ENCODE results near the gene MYH16. TPM values are rescaled to one million over a fixed set of nuclear protein-coding genes. Genes with fewer than 3 reads are reported as not detected.

MYH16 gene
- total and polyA plus RNA-seq, 4 donors: not detected

DNA sequence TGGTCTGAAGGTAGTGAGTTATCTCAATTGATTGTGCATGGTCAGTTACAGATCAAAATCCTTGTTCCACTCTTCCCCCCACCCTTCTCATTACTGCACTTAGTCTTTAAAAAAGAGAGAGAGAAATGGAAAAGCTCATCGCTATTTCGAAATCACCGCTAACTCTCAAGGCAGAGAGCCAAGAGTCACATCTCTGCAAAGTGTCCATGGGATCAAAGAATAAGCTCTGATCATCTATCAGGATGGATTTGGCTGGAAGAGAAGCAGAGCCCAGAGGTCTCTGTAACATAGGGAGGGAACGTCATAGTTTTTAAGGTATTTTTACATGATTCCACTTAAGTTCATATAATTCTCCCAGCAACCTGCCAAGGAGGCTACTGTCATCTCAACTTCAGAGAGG is 30.0 kb upstream of the MYH16 start:
- 47% methylated on average over 4 of the region's 4 CpGs for WGBS
- H3K4me3 ChIP-seq (ENCODE audit: low read depth in 1 of 3, low read length in 3 of 3): no peak overlapping the region
- no peaks in the 10 kb centered on the region for H3K36me3 ChIP-seq (ENCODE audit: control insufficient read depth in 4 of 4, insufficient read depth in 3 of 4, low read depth in 1 of 4, low read length in 3 of 4)

DNA sequence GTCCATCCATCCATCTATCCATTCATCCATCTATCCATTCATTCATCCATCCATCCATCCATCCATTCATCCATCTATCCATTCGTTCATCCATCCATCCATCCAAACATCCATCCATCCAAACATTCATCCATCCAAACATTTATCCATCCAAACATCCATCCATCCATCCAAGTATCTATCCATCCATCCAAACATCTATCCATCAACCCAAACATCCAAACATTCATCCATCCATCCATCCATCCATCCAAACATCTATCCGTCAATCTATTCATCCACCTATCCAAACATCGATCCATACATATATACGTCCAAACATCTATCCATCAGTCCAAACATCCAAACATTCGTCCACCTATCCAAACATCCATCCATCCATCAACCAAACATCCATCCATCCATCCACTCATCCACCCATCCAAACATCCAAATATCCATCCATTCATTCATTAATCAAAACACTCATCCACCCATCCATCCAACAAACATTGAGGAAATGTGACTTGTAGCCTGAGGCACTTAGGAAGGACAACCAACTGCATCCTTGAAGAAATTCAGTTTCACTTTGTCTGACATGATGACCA is 28.8 kb upstream of the MYH16 start:
- Histone ChIP-seq H3K36me3 (ENCODE audit: control insufficient read depth in 4 of 4, insufficient read depth in 3 of 4, low read depth in 1 of 4, low read length in 3 of 4) (no peaks in the 10 kb centered on the region), H3K4me1 (ENCODE audit: control insufficient read depth in 4 of 4, insufficient read depth in 4 of 4, low read length in 3 of 4) (no peaks in the 10 kb centered on the region), H3K9ac (ENCODE audit: low read depth in 1 of 2, low read length in 2 of 2) (no peak overlapping the region), H3K27ac (ENCODE audit: low read depth in 1 of 2, low read length in 2 of 2) (no peak overlapping the region), H3K4me3 (ENCODE audit: low read depth in 1 of 3, low read length in 3 of 3) (no peak overlapping the region), H3K9me3 (ENCODE audit: control insufficient read depth in 4 of 4, low read length in 3 of 4) (no peaks in the 10 kb centered on the region), H3K27me3 (ENCODE audit: control insufficient read depth in 4 of 4, insufficient read depth in 4 of 4, low read length in 3 of 4) (no peaks in the 10 kb centered on the region)
- WGBS: 84% methylated on average over 5 of the region's 5 CpGs
- DNase-seq (ENCODE audit: low spot score): no peak
- TF ChIP-seq, protein P1, sequence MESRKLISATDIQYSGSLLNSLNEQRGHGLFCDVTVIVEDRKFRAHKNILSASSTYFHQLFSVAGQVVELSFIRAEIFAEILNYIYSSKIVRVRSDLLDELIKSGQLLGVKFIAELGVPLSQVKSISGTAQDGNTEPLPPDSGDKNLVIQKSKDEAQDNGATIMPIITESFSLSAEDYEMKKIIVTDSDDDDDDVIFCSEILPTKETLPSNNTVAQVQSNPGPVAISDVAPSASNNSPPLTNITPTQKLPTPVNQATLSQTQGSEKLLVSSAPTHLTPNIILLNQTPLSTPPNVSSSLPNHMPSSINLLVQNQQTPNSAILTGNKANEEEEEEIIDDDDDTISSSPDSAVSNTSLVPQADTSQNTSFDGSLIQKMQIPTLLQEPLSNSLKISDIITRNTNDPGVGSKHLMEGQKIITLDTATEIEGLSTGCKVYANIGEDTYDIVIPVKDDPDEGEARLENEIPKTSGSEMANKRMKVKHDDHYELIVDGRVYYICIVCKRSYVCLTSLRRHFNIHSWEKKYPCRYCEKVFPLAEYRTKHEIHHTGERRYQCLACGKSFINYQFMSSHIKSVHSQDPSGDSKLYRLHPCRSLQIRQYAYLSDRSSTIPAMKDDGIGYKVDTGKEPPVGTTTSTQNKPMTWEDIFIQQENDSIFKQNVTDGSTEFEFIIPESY (IDR thresholded peaks at IDR 0.05): no peak
- TF ChIP-seq RAD21 (IDR thresholded peaks at IDR 0.05): no peak
- TF ChIP-seq EGR1 (IDR thresholded peaks at IDR 0.05; ENCODE audit: low read depth in 2 of 2): no peak
- no peak for TF ChIP-seq FOXA1 (IDR thresholded peaks at IDR 0.05)
- TF ChIP-seq, protein P2, sequence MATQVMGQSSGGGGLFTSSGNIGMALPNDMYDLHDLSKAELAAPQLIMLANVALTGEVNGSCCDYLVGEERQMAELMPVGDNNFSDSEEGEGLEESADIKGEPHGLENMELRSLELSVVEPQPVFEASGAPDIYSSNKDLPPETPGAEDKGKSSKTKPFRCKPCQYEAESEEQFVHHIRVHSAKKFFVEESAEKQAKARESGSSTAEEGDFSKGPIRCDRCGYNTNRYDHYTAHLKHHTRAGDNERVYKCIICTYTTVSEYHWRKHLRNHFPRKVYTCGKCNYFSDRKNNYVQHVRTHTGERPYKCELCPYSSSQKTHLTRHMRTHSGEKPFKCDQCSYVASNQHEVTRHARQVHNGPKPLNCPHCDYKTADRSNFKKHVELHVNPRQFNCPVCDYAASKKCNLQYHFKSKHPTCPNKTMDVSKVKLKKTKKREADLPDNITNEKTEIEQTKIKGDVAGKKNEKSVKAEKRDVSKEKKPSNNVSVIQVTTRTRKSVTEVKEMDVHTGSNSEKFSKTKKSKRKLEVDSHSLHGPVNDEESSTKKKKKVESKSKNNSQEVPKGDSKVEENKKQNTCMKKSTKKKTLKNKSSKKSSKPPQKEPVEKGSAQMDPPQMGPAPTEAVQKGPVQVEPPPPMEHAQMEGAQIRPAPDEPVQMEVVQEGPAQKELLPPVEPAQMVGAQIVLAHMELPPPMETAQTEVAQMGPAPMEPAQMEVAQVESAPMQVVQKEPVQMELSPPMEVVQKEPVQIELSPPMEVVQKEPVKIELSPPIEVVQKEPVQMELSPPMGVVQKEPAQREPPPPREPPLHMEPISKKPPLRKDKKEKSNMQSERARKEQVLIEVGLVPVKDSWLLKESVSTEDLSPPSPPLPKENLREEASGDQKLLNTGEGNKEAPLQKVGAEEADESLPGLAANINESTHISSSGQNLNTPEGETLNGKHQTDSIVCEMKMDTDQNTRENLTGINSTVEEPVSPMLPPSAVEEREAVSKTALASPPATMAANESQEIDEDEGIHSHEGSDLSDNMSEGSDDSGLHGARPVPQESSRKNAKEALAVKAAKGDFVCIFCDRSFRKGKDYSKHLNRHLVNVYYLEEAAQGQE (IDR thresholded peaks at IDR 0.05): no peak
- TF ChIP-seq RXRA (IDR thresholded peaks at IDR 0.05): no peak
- no peak for TF ChIP-seq JUND (IDR thresholded peaks at IDR 0.05)
- no peak for TF ChIP-seq SP1 (IDR thresholded peaks at IDR 0.05)
- TF ChIP-seq HNF4G (IDR thresholded peaks at IDR 0.05): no peak
- TF ChIP-seq, protein P3, sequence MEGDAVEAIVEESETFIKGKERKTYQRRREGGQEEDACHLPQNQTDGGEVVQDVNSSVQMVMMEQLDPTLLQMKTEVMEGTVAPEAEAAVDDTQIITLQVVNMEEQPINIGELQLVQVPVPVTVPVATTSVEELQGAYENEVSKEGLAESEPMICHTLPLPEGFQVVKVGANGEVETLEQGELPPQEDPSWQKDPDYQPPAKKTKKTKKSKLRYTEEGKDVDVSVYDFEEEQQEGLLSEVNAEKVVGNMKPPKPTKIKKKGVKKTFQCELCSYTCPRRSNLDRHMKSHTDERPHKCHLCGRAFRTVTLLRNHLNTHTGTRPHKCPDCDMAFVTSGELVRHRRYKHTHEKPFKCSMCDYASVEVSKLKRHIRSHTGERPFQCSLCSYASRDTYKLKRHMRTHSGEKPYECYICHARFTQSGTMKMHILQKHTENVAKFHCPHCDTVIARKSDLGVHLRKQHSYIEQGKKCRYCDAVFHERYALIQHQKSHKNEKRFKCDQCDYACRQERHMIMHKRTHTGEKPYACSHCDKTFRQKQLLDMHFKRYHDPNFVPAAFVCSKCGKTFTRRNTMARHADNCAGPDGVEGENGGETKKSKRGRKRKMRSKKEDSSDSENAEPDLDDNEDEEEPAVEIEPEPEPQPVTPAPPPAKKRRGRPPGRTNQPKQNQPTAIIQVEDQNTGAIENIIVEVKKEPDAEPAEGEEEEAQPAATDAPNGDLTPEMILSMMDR (IDR thresholded peaks at IDR 0.05; ENCODE audit: low read depth, low read length, missing input control): no peak
- no peak for TF ChIP-seq HNF4A (conservative IDR thresholded peaks at IDR 0.05)
- TF ChIP-seq, protein P4, sequence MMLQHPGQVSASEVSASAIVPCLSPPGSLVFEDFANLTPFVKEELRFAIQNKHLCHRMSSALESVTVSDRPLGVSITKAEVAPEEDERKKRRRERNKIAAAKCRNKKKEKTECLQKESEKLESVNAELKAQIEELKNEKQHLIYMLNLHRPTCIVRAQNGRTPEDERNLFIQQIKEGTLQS (IDR thresholded peaks at IDR 0.05): no peak
- no peak for TF ChIP-seq GABPA (IDR thresholded peaks at IDR 0.05 in 1 of 2, conservative IDR thresholded peaks at IDR 0.05 in 1 of 2)
- TF ChIP-seq FOXA2 (IDR thresholded peaks at IDR 0.05): no peak
- TF ChIP-seq YY1 (IDR thresholded peaks at IDR 0.05): no peak
- TF ChIP-seq, protein P5, sequence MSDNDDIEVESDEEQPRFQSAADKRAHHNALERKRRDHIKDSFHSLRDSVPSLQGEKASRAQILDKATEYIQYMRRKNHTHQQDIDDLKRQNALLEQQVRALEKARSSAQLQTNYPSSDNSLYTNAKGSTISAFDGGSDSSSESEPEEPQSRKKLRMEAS (IDR thresholded peaks at IDR 0.05): no peak

More for the DNA sequence above, 30.0 kb upstream of the MYH16 start:
- no peak for TF ChIP-seq HNF4G (IDR thresholded peaks at IDR 0.05)
- TF ChIP-seq RXRA (IDR thresholded peaks at IDR 0.05): no peak
- TF ChIP-seq HNF4A (conservative IDR thresholded peaks at IDR 0.05): peak in 1 of 2 donors; percentile 17
- TF ChIP-seq RAD21 (IDR thresholded peaks at IDR 0.05): peak in 1 of 2 donors; percentile 21
- no peak overlapping the region for H3K9ac ChIP-seq (ENCODE audit: low read depth in 1 of 2, low read length in 2 of 2)
- no peaks in the 10 kb centered on the region for H3K27me3 ChIP-seq (ENCODE audit: control insufficient read depth in 4 of 4, insufficient read depth in 4 of 4, low read length in 3 of 4)
- no peaks in the 10 kb centered on the region for H3K9me3 ChIP-seq (ENCODE audit: control insufficient read depth in 4 of 4, low read length in 3 of 4)
- H3K27ac ChIP-seq (ENCODE audit: low read depth in 1 of 2, low read length in 2 of 2): no peak overlapping the region
- DNase-seq (ENCODE audit: low spot score): no peak
- no peaks in the 10 kb centered on the region for H3K4me1 ChIP-seq (ENCODE audit: control insufficient read depth in 4 of 4, insufficient read depth in 4 of 4, low read length in 3 of 4)
